HG02884 (cell line): ENCODE data around the gene RHOD.

Experiments used
- ATAC-seq: cut with Tn5 transposase; IDR thresholded peaks from one replicate; pipeline ENCODE4 v1.9.1; 2021; ENCODE audit warnings: mild to moderate bottlenecking, moderate library complexity; ENCODE audit not compliant: unreplicated experiment

The RHOD gene

GRCh38 chr11:67058506-67058905 is 1.9 kb downstream of the RHOD start:
- no peak for ATAC-seq

- ATAC-seq: no peak
Measured at GRCh38 chr11:67059671-67060070, 3.0 kb downstream of the RHOD start.

GRCh38 chr11:67060111-67060522 is 3.5 kb downstream of the RHOD start:
- no peak for ATAC-seq

- ATAC-seq: no peak
Measured at GRCh38 chr11:67062526-67063373, 6.1 kb downstream of the RHOD start.

- no peak for ATAC-seq
Measured at GRCh38 chr11:67066333-67066709, 9.7 kb downstream of the RHOD start.

GRCh38 chr11:67071420-67072284 is 15.0 kb downstream of the RHOD start:
- ATAC-seq: no peak

- ATAC-seq: no peak
Measured at GRCh38 chr11:67072295-67072694, 15.6 kb downstream of the RHOD start.

- no peak for ATAC-seq
Measured at GRCh38 chr11:67073908-67074307, 17.3 kb downstream of the RHOD start.

- no peak for ATAC-seq
Measured at GRCh38 chr11:67076202-67076601, 19.6 kb downstream of the RHOD start.

- no peak for ATAC-seq
Measured at GRCh38 chr11:67079065-67079705, 22.5 kb downstream of the RHOD start.

GRCh38 chr11:67082071-67082791 is 25.6 kb downstream of the RHOD start:
- no peak for ATAC-seq

- no peak for ATAC-seq
Measured at GRCh38 chr11:67083786-67084366, 27.2 kb downstream of the RHOD start.

- ATAC-seq: no peak
Measured at GRCh38 chr11:67085617-67086016, 29.0 kb downstream of the RHOD start.

GRCh38 chr11:67090717-67091116 is 34.1 kb downstream of the RHOD start:
- no peak for ATAC-seq

GRCh38 chr11:67095214-67095507 is 38.5 kb downstream of the RHOD start:
- ATAC-seq: no peak

- ATAC-seq: no peak
Measured at GRCh38 chr11:67098799-67099429, 42.3 kb downstream of the RHOD start.

GRCh38 chr11:67099831-67100324 is 43.2 kb downstream of the RHOD start:
- ATAC-seq: no peak

GRCh38 chr11:67102664-67103063 is 46.0 kb downstream of the RHOD start:
- no peak for ATAC-seq

GRCh38 chr11:67105964-67106363 is 49.3 kb downstream of the RHOD start:
- ATAC-seq: no peak

GRCh38 chr11:67111261-67111660 is 54.6 kb downstream of the RHOD start:
- ATAC-seq: no peak
